IMR-90 (cell line): Measurements from ENCODE around the gene TLR9. TPM values are rescaled to one million over a fixed set of nuclear protein-coding genes. Genes with fewer than 3 reads are reported as not detected.

ENCODE experiments used
- ATAC-seq: fragments of 200-7000 bp; cut with Tn5 transposase; 2 replicates; pipeline ENCODE4 v1.9.1; 2020; ENCODE audit warnings: low read depth, mild to moderate bottlenecking, moderate library complexity
- BruUV-seq: library from RNA; stranded (reverse); fragments of 400-500 nt; replicated peaks from 2 replicates; lab custom pipeline; 2021; lab: Mats Ljungman, UMichigan
- CTCF ChIA-PET: fragments of 300-600 bp; formaldehyde crosslinking; extraction: SDS; loops from one replicate; lab custom pipeline; 2021; ENCODE audit warnings: antibody characterized with exemption; lab: Yijun Ruan, JAX
- POLR2A ChIA-PET: fragments of 300-600 bp; sonication (Branson Sonifier 250); formaldehyde crosslinking; loops from one replicate; lab custom pipeline; 2022; ENCODE audit warnings: antibody characterized with exemption; ENCODE audit not compliant: unreplicated experiment; lab: Charles Lee
- DNase-seq: peaks from one replicate; pipeline ENCODE4 v3.0.0; 2013
- H2AFZ ChIP-seq: replicated peaks from 2 replicates; pipeline ENCODE3; 2013; ENCODE audit warnings: low read length, mild to moderate bottlenecking; ENCODE audit not compliant: poor library complexity
- H2AK5ac ChIP-seq: 2 replicates; pipeline ENCODE4 v1.6.1; 2013; ENCODE audit warnings: low read depth, low read length, inconsistent platforms
- H2AK9ac ChIP-seq: replicated peaks from 2 replicates; pipeline ENCODE3; 2013; ENCODE audit warnings: mild to moderate bottlenecking, low read depth, low read length, moderate library complexity; ENCODE audit not compliant: poor library complexity
- H2BK120ac ChIP-seq: 2 replicates; pipeline ENCODE4 v1.6.1; 2013; ENCODE audit warnings: low read depth, low read length, inconsistent platforms
- H2BK15ac ChIP-seq: 3 replicates; pipeline ENCODE4 v1.6.1; 2013; ENCODE audit warnings: low read depth, low read length, inconsistent platforms
- H2BK20ac ChIP-seq: 2 replicates; pipeline ENCODE4 v1.6.1; 2013; ENCODE audit warnings: low read depth, mild to moderate bottlenecking, inconsistent platforms, low read length, moderate library complexity
- H2BK5ac ChIP-seq: 2 replicates; pipeline ENCODE4 v1.6.1; 2013; ENCODE audit warnings: mild to moderate bottlenecking, low read depth, low read length, inconsistent platforms; ENCODE audit not compliant: poor library complexity, severe bottlenecking
- H3K14ac ChIP-seq: replicated peaks from 2 replicates; pipeline ENCODE4 v1.6.1; 2013; ENCODE audit warnings: low read depth, low read length, inconsistent platforms
- H3K18ac ChIP-seq: 2 replicates; pipeline ENCODE4 v1.6.1; 2013; ENCODE audit warnings: low read depth, low read length, control low read depth
- H3K23ac ChIP-seq: 2 replicates; pipeline ENCODE4 v1.6.1; 2013; ENCODE audit warnings: low read depth, low read length, inconsistent platforms
- H3K27ac ChIP-seq: 2 replicates; pipeline ENCODE4 v1.5.1; 2013; ENCODE audit warnings: mild to moderate bottlenecking, control low read depth, low read length; ENCODE audit not compliant: insufficient read depth
- H3K27me3 ChIP-seq: 2 replicates; pipeline ENCODE4 v1.6.1; 2013; ENCODE audit warnings: low read length; ENCODE audit not compliant: control insufficient read depth, insufficient read depth
- H3K36me3 ChIP-seq: 2 replicates; pipeline ENCODE4 v1.6.1; 2013; ENCODE audit warnings: low read length, mixed read lengths; ENCODE audit not compliant: control insufficient read depth, insufficient read depth
- H3K4ac ChIP-seq: 2 replicates; pipeline ENCODE4 v1.6.1; 2013; ENCODE audit warnings: low read depth, low read length, inconsistent platforms
- H3K4me1 ChIP-seq: 2 replicates; pipeline ENCODE4 v1.6.1; 2013; ENCODE audit warnings: low read length, mixed read lengths; ENCODE audit not compliant: control insufficient read depth, insufficient read depth
- H3K4me2 ChIP-seq: 2 replicates; pipeline ENCODE4 v1.6.1; 2013; ENCODE audit warnings: low read depth, mild to moderate bottlenecking, control low read depth, low read length, moderate library complexity
- H3K4me3 ChIP-seq: 2 replicates; pipeline ENCODE4 v1.5.1; 2013; ENCODE audit warnings: low read depth, mild to moderate bottlenecking, control low read depth, low read length, moderate library complexity; ENCODE audit not compliant: insufficient read depth
- H3K56ac ChIP-seq: 2 replicates; pipeline ENCODE4 v1.6.1; 2013; ENCODE audit warnings: low read length, inconsistent platforms; ENCODE audit not compliant: insufficient read depth; ENCODE audit errors: extremely low read depth
- H3K79me1 ChIP-seq, 2 experiments: 2 replicates each; pipeline ENCODE4 v1.6.1; 2013; ENCODE audit warnings: low read length in 2 of 2, inconsistent platforms in 1 of 2, low read depth in 1 of 2
- H3K9ac ChIP-seq: 2 replicates; pipeline ENCODE4 v1.6.1; 2013; ENCODE audit warnings: low read depth, low read length, control low read depth
- H3K9me1 ChIP-seq: 2 replicates; pipeline ENCODE4 v1.6.1; 2013; ENCODE audit warnings: low read length, inconsistent platforms; ENCODE audit not compliant: insufficient read depth
- H3K9me3 ChIP-seq: 2 replicates; pipeline ENCODE4 v1.6.1; 2013; ENCODE audit warnings: low read length; ENCODE audit not compliant: control insufficient read depth, insufficient read depth
- H4K20me1 ChIP-seq: 2 replicates; pipeline ENCODE4 v1.6.1; 2013; ENCODE audit warnings: low read length, inconsistent platforms; ENCODE audit not compliant: insufficient read depth
- H4K5ac ChIP-seq: 2 replicates; pipeline ENCODE4 v1.6.1; 2013; ENCODE audit warnings: mild to moderate bottlenecking, low read depth, low read length, control low read depth
- H4K8ac ChIP-seq, 2 experiments: 2 replicates each; pipeline ENCODE4 v1.6.1; 2013; ENCODE audit warnings: low read depth in 2 of 2, low read length in 2 of 2, control low read depth in 1 of 2, inconsistent platforms in 1 of 2
- H4K91ac ChIP-seq: 2 replicates; pipeline ENCODE4 v1.6.1; 2013; ENCODE audit warnings: low read depth, low read length, inconsistent platforms; ENCODE audit not compliant: insufficient read depth
- BHLHE40 ChIP-seq: fragments of 150-350 bp; IDR thresholded peaks from 2 replicates; pipeline ENCODE4 v1.6.1; 2016; ENCODE audit warnings: mild to moderate bottlenecking, low read depth, low read length
- CEBPB ChIP-seq: IDR thresholded peaks from 2 replicates; pipeline ENCODE4 v1.6.1; 2012; ENCODE audit warnings: low read depth, low read length, improper control_type of control experiment
- CHD1 ChIP-seq: IDR thresholded peaks from 2 replicates; pipeline ENCODE4 v1.6.1; 2012; ENCODE audit warnings: low read depth, low read length, improper control_type of control experiment
- MAFK ChIP-seq: IDR thresholded peaks from 2 replicates; pipeline ENCODE4 v1.6.1; 2012; ENCODE audit warnings: low read depth, low read length, improper control_type of control experiment
- MAZ ChIP-seq: IDR thresholded peaks from 2 replicates; pipeline ENCODE4 v1.6.1; 2012; ENCODE audit warnings: low read depth, mild to moderate bottlenecking, low read length, improper control_type of control experiment, moderate library complexity, borderline replicate concordance
- MXI1 ChIP-seq: IDR thresholded peaks from 2 replicates; pipeline ENCODE4 v1.6.1; 2012; ENCODE audit warnings: low read depth, mild to moderate bottlenecking, low read length, moderate library complexity, borderline replicate concordance
- POLR2A ChIP-seq: IDR thresholded peaks from 2 replicates; pipeline ENCODE4 v1.6.1; 2012; ENCODE audit warnings: mild to moderate bottlenecking, low read depth, low read length
- RAD21 ChIP-seq: IDR thresholded peaks from 2 replicates; pipeline ENCODE4 v1.6.1; 2012; ENCODE audit warnings: low read length, improper control_type of control experiment
- RCOR1 ChIP-seq: IDR thresholded peaks from 2 replicates; pipeline ENCODE4 v1.6.1; 2012; ENCODE audit warnings: mild to moderate bottlenecking, low read length, improper control_type of control experiment; ENCODE audit not compliant: insufficient replicate concordance
- SMC3 ChIP-seq: fragments of 150-350 bp; IDR thresholded peaks from 2 replicates; pipeline ENCODE4 v1.6.1; 2016; ENCODE audit warnings: low read depth, mild to moderate bottlenecking, antibody characterized with exemption, low read length, moderate library complexity
- WGBS, 2 experiments: methylation state at CpG; one replicate each; pipeline versions ENCODE4 v1.1.5 to v1.1.7; 2013; ENCODE audit warnings: missing lambda C conversion rate in 2 of 2; ENCODE audit not compliant: insufficient read length in 1 of 2; ENCODE audit errors: extremely low coverage in 2 of 2; 5-methylcytosine and 5-hydroxymethylcytosine counted together
- dilution Hi-C: fragments of 300-500 bp; cut with HindIII; formaldehyde crosslinking; loops from one replicate; pipeline ENCODE4 v1.14.3; 2018; ENCODE audit warnings: low sequenced_read_pairs; ENCODE audit not compliant: unreplicated experiment
- in situ Hi-C: fragments of 300-500 bp; cut with MboI; formaldehyde crosslinking; loops from 3 replicates; pipeline ENCODE4 v1.14.3; 2019; ENCODE audit warnings: low sequenced_read_pairs, inconsistent platforms, mixed read lengths
- intact Hi-C: fragments of 100-400 bp; cut with micrococcal nuclease; formaldehyde crosslinking; loops from 2 replicates; pipeline ENCODE4 v1.10.0; 2022
- polyA plus RNA-seq, 3 experiments: library from polyadenylated mRNA; depleted of rRNA; stranded (reverse); fragments of >200 nt; gene quantifications; 2 replicates each; pipeline ENCODE4 v1.2.3, GENCODE V29; 2012; ENCODE audit warnings: low replicate concordance in 1 of 3
- total RNA-seq: library from RNA; depleted of rRNA; stranded (reverse); fragments of >200 nt; gene quantifications from 2 replicates; pipeline ENCODE4 v1.2.3, GENCODE V29; 2012
- TF ChIP-seq, protein P1 (sequence below): fragments of 150-350 bp; IDR thresholded peaks from 2 replicates; pipeline ENCODE4 v1.6.1; 2016; ENCODE audit warnings: low read depth, mild to moderate bottlenecking, low read length, moderate library complexity, borderline replicate concordance
- TF ChIP-seq, protein P2 (sequence below): fragments of 150-350 bp; IDR thresholded peaks from 2 replicates; pipeline ENCODE4 v1.6.1; 2017; ENCODE audit warnings: mild to moderate bottlenecking, antibody characterized with exemption, low read length, low read depth

Gene TLR9
- total and polyA plus RNA-seq, 2 of the 4 experiments (the other 2 are of a cell fraction) = not detected

- POLR2A ChIA-PET = no interaction called here
- Histone ChIP-seq H3K18ac (no peak overlapping the region), H2BK5ac (no peak overlapping the region), H3K4me2 (no peak overlapping the region), H3K56ac (no peak overlapping the region), H3K36me3 (peaks cover 62% of the 10 kb centered on the region), H2AK9ac (no peak overlapping the region), H2AFZ (no peak overlapping the region), H3K9me1 (no peaks in the 10 kb centered on the region), H3K4me1 (0 out of 2 replicates have a peak, but pooled peaks cover 2% of the 10 kb centered on the region), H3K14ac (no peak overlapping the region), H4K8ac (no peak overlapping the region), H2BK15ac (no peak overlapping the region), H3K9ac (no peak overlapping the region), H4K91ac (no peak overlapping the region), H3K9me3 (no peaks in the 10 kb centered on the region), H4K5ac (no peak overlapping the region), H3K27me3 (no peaks in the 10 kb centered on the region), H2BK120ac (no peak overlapping the region), H3K4me3 (no peak overlapping the region), H3K79me1 (peaks cover 16 to 61% of the 10 kb centered on the region in 2 experiments), H2BK20ac (no peak overlapping the region), H3K27ac (no peak overlapping the region), H3K23ac (no peak overlapping the region), H3K4ac (no peak overlapping the region), H4K20me1 (peaks cover 17% of the 10 kb centered on the region; the same call in 1 of the 2 replicates), H2AK5ac (no peak overlapping the region)
- WGBS, 2 experiments = no CpG with 5 or more reads among the region's 1 CpG
- DNase-seq (no peak), ATAC-seq (no peak)
- CTCF ChIA-PET = interaction anchor here (1.3 kb wide), 1 partner anchor 13 kb away, joined by 3 read pairs; the partner anchor contains the start of gene PPM1M
- in situ Hi-C loops (no loop called here), intact Hi-C loops (no loop called here), dilution Hi-C loops (no loop called here)
- BruUV-seq = no TSS peak
- TF ChIP-seq RCOR1 (no peak), SMC3 (no peak), MXI1 (no peak), MAZ (no peak), CEBPB (no peak), RAD21 (no peak), MAFK (no peak), BHLHE40 (no peak), POLR2A (no peak), CHD1 (no peak)
- TF ChIP-seq, protein P1, sequence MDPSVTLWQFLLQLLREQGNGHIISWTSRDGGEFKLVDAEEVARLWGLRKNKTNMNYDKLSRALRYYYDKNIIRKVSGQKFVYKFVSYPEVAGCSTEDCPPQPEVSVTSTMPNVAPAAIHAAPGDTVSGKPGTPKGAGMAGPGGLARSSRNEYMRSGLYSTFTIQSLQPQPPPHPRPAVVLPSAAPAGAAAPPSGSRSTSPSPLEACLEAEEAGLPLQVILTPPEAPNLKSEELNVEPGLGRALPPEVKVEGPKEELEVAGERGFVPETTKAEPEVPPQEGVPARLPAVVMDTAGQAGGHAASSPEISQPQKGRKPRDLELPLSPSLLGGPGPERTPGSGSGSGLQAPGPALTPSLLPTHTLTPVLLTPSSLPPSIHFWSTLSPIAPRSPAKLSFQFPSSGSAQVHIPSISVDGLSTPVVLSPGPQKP = no peak
- TF ChIP-seq, protein P2, sequence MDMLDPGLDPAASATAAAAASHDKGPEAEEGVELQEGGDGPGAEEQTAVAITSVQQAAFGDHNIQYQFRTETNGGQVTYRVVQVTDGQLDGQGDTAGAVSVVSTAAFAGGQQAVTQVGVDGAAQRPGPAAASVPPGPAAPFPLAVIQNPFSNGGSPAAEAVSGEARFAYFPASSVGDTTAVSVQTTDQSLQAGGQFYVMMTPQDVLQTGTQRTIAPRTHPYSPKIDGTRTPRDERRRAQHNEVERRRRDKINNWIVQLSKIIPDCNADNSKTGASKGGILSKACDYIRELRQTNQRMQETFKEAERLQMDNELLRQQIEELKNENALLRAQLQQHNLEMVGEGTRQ = no peak
Observed at GRCh38 chr3:52259035-52259434, 33.6 kb upstream of the TLR9 start.
